Neural cell (in vitro differentiated cells): ENCODE results near the gene FAM131B. TPM values are rescaled to one million over a fixed set of nuclear protein-coding genes. Genes with fewer than 3 reads are reported as not detected.

Experiments used
- H2AFZ ChIP-seq: fragments of 200-600, 300-800 bp; sonication (generic), shearing (Covaris generic); 2 replicates; pipeline ENCODE4 v1.6.0; 2014; ENCODE audit warnings: low read depth, mild to moderate bottlenecking, antibody characterized with exemption, low read length, moderate library complexity
- H3F3A ChIP-seq: fragments of 200-600 bp; shearing (Covaris generic); 2 replicates; pipeline ENCODE4 v1.6.1; 2016; ENCODE audit warnings: mild to moderate bottlenecking, moderate library complexity, mixed read lengths, antibody characterized with exemption, low read length; ENCODE audit not compliant: insufficient read depth, poor library complexity, severe bottlenecking
- H3K27ac ChIP-seq: fragments of 200-600, 300-800 bp; sonication (generic), shearing (Covaris generic); 2 replicates; pipeline ENCODE4 v1.5.1; 2014; ENCODE audit warnings: mild to moderate bottlenecking, low read length, moderate library complexity
- H3K27me3 ChIP-seq: fragments of 300-800, 200-600 bp; sonication (generic), shearing (Covaris generic); 2 replicates; pipeline ENCODE4 v1.6.0; 2014; ENCODE audit warnings: mild to moderate bottlenecking, low read depth, low read length, moderate library complexity; ENCODE audit not compliant: insufficient read depth
- H3K36me3 ChIP-seq: fragments of 300-800, 200-600 bp; sonication (generic), shearing (Covaris generic); 2 replicates; pipeline ENCODE4 v1.5.1; 2014; ENCODE audit warnings: mild to moderate bottlenecking, antibody characterized with exemption, low read length, moderate library complexity; ENCODE audit not compliant: insufficient read depth
- H3K4me2 ChIP-seq: fragments of 300-800, 200-600 bp; sonication (generic), shearing (Covaris generic); 2 replicates; pipeline ENCODE4 v1.6.0; 2014; ENCODE audit warnings: mild to moderate bottlenecking, low read length
- H3K4me3 ChIP-seq: fragments of 300-800, 200-600 bp; sonication (generic), shearing (Covaris generic); 2 replicates; pipeline ENCODE4 v1.5.1; 2014; ENCODE audit warnings: mild to moderate bottlenecking, low read length, moderate library complexity
- H3K79me2 ChIP-seq: fragments of 200-600 bp; shearing (Covaris generic); replicated peaks from 2 replicates; pipeline ENCODE4 v1.6.0; 2014; ENCODE audit warnings: mild to moderate bottlenecking, low read length, moderate library complexity; ENCODE audit not compliant: insufficient read depth
- H3K9ac ChIP-seq: fragments of 300-800, 200-600 bp; sonication (generic), shearing (Covaris generic); 2 replicates; pipeline ENCODE4 v1.6.1; 2016; ENCODE audit warnings: mild to moderate bottlenecking, low read length, mixed read lengths
- H3K9me2 ChIP-seq: fragments of 200-600 bp; shearing (Covaris generic); 2 replicates; pipeline ENCODE4 v1.6.1; 2016; ENCODE audit warnings: mild to moderate bottlenecking, low read length, mixed read lengths; ENCODE audit not compliant: insufficient read depth
- H3K9me3 ChIP-seq: fragments of 200-600, 300-800 bp; sonication (generic), shearing (Covaris generic); 2 replicates; pipeline ENCODE4 v1.6.1; 2016; ENCODE audit warnings: mild to moderate bottlenecking, mixed run types, low read length, moderate library complexity, mixed read lengths
- H4K20me1 ChIP-seq: fragments of 200-600 bp; shearing (Covaris generic); 2 replicates; pipeline ENCODE4 v1.6.1; 2016; ENCODE audit warnings: mild to moderate bottlenecking, mixed run types; ENCODE audit not compliant: insufficient read depth
- EP300 ChIP-seq: fragments of 450-650 bp; conservative IDR thresholded peaks from 2 replicates; pipeline ENCODE4 v1.6.1; 2014; ENCODE audit warnings: antibody characterized with exemption, mild to moderate bottlenecking, moderate library complexity; ENCODE audit not compliant: poor library complexity, severe bottlenecking
- EZH2 ChIP-seq: fragments of 200-600, 300-800 bp; shearing (Covaris generic), sonication (generic); IDR thresholded peaks from 2 replicates; pipeline ENCODE4 v1.6.1; 2014; ENCODE audit warnings: antibody characterized with exemption, low read length, borderline replicate concordance, mild to moderate bottlenecking; ENCODE audit not compliant: insufficient read depth, poor library complexity, severe bottlenecking
- MXI1 ChIP-seq: fragments of 450-650 bp; conservative IDR thresholded peaks from 2 replicates; pipeline ENCODE4 v1.6.1; 2014; ENCODE audit warnings: antibody characterized with exemption, mild to moderate bottlenecking; ENCODE audit not compliant: poor library complexity, severe bottlenecking
- POLR2AphosphoS5 ChIP-seq: IDR thresholded peaks from 2 replicates; pipeline ENCODE4 v1.6.1; 2012
- RAD21 ChIP-seq: fragments of 450-650 bp; conservative IDR thresholded peaks from 2 replicates; pipeline ENCODE4 v1.6.1; 2014; ENCODE audit warnings: antibody characterized with exemption, mild to moderate bottlenecking, moderate library complexity
- SMC3 ChIP-seq: fragments of 450-650 bp; conservative IDR thresholded peaks from 2 replicates; pipeline ENCODE4 v1.6.1; 2014; ENCODE audit warnings: antibody characterized with exemption, mild to moderate bottlenecking, moderate library complexity; ENCODE audit not compliant: poor library complexity
- TAF1 ChIP-seq: IDR thresholded peaks from 2 replicates; pipeline ENCODE4 v1.6.1; 2012; ENCODE audit warnings: low read depth
- polyA plus RNA-seq: library from polyadenylated mRNA; depleted of rRNA; stranded (reverse); fragments of >200 nt; gene quantifications from 2 replicates; pipeline ENCODE4 v1.2.3, GENCODE V29; 2014
- TF ChIP-seq, protein P1 (sequence below): fragments of 450-650 bp; IDR thresholded peaks from 2 replicates; pipeline ENCODE4 v1.5.1; 2014; ENCODE audit warnings: antibody characterized with exemption, mild to moderate bottlenecking, moderate library complexity; ENCODE audit not compliant: poor library complexity, severe bottlenecking
- TF ChIP-seq, protein P2 (sequence below): IDR thresholded peaks from 2 replicates; pipeline ENCODE4 v1.6.1; 2012; ENCODE audit warnings: borderline replicate concordance

FAM131B gene
- polyA plus RNA-seq, 1 donor from 2014 or later = 45.9 TPM

DNA sequence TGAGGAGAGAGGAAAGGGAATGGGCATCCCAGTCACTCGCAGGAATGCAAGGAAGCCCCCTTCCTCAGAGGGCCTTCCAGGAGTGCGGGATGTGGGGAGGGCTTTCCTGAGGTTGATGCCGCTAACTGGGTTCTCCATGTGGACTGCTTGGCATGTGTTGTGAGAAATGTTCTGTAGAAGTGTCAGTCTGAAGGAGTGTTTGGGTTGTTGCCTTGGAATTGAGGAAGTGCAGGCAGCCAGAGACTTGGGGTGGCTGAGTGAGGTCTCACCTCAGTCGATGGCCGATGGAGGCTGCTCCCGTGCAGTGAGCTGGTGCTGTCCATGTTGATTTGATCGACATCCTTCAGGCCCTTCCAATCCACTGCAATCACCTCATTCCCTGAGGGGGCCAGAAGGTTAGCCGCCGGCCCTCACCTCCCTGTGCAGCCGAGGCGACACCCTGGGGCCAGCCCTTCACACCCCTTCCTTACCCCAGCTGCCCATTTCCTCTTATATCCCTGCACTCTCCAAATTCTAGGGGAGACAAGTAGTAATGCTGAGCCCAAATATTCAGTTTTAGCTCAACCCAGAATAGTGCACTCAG is 2.7 kb downstream of the FAM131B start:
- Histone ChIP-seq H3K79me2 (peaks cover 13% of the 10 kb centered on the region), H3K4me3 (no peak overlapping the region), H3K9me2 (no peaks in the 10 kb centered on the region), H3K4me2 (no peak overlapping the region), H3F3A (no peaks in the 10 kb centered on the region), H3K9me3 (no peaks in the 10 kb centered on the region), H3K36me3 (no peaks in the 10 kb centered on the region), H3K27me3 (no peaks in the 10 kb centered on the region), H3K9ac (no peak overlapping the region), H4K20me1 (no peaks in the 10 kb centered on the region), H3K27ac (no peak overlapping the region), H2AFZ (no peak overlapping the region)
- TF ChIP-seq MXI1 (no peak), TAF1 (no peak), POLR2AphosphoS5 (no peak), RAD21 (no peak), SMC3 (no peak), EP300 (no peak), EZH2 (no peak)
- TF ChIP-seq, protein P1, sequence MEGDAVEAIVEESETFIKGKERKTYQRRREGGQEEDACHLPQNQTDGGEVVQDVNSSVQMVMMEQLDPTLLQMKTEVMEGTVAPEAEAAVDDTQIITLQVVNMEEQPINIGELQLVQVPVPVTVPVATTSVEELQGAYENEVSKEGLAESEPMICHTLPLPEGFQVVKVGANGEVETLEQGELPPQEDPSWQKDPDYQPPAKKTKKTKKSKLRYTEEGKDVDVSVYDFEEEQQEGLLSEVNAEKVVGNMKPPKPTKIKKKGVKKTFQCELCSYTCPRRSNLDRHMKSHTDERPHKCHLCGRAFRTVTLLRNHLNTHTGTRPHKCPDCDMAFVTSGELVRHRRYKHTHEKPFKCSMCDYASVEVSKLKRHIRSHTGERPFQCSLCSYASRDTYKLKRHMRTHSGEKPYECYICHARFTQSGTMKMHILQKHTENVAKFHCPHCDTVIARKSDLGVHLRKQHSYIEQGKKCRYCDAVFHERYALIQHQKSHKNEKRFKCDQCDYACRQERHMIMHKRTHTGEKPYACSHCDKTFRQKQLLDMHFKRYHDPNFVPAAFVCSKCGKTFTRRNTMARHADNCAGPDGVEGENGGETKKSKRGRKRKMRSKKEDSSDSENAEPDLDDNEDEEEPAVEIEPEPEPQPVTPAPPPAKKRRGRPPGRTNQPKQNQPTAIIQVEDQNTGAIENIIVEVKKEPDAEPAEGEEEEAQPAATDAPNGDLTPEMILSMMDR = no peak
- TF ChIP-seq, protein P2, sequence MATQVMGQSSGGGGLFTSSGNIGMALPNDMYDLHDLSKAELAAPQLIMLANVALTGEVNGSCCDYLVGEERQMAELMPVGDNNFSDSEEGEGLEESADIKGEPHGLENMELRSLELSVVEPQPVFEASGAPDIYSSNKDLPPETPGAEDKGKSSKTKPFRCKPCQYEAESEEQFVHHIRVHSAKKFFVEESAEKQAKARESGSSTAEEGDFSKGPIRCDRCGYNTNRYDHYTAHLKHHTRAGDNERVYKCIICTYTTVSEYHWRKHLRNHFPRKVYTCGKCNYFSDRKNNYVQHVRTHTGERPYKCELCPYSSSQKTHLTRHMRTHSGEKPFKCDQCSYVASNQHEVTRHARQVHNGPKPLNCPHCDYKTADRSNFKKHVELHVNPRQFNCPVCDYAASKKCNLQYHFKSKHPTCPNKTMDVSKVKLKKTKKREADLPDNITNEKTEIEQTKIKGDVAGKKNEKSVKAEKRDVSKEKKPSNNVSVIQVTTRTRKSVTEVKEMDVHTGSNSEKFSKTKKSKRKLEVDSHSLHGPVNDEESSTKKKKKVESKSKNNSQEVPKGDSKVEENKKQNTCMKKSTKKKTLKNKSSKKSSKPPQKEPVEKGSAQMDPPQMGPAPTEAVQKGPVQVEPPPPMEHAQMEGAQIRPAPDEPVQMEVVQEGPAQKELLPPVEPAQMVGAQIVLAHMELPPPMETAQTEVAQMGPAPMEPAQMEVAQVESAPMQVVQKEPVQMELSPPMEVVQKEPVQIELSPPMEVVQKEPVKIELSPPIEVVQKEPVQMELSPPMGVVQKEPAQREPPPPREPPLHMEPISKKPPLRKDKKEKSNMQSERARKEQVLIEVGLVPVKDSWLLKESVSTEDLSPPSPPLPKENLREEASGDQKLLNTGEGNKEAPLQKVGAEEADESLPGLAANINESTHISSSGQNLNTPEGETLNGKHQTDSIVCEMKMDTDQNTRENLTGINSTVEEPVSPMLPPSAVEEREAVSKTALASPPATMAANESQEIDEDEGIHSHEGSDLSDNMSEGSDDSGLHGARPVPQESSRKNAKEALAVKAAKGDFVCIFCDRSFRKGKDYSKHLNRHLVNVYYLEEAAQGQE = no peak

DNA sequence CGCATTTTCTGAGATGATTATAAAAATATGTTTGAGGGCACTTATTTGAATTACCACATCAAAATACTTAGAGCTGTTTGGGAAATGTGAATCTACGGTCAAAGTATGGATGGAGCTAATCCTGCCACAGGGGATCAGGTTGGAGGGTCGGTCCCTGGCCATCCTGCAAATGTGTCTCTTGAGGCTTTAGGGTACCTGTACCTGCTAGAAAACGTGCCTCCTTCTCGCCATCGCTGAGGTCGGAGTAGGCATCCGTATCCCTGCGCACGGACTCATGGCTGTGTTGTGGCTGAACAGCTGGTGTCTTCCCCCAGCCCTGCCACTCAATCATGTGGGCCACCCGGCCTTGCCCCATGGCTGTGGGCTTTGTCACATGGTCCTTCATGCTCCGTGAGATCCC is 3.9 kb downstream of the FAM131B start:
- no peaks in the 10 kb centered on the region for H4K20me1 ChIP-seq
- H3K27me3 ChIP-seq = no peaks in the 10 kb centered on the region
- H3F3A ChIP-seq = no peaks in the 10 kb centered on the region
- no peaks in the 10 kb centered on the region for H3K36me3 ChIP-seq
- no peaks in the 10 kb centered on the region for H3K9me2 ChIP-seq
- no peak for TF ChIP-seq SMC3
- no peak for TF ChIP-seq POLR2AphosphoS5
- TF ChIP-seq, protein P2 = no peak
- TF ChIP-seq TAF1 = no peak
- TF ChIP-seq, protein P1 = no peak
- H3K9me3 ChIP-seq = no peaks in the 10 kb centered on the region
- H2AFZ ChIP-seq = no peak overlapping the region
- H3K4me2 ChIP-seq = no peak overlapping the region
- H3K79me2 ChIP-seq = peaks cover 9% of the 10 kb centered on the region
- no peak overlapping the region for H3K4me3 ChIP-seq
- H3K9ac ChIP-seq = no peak overlapping the region
- no peak overlapping the region for H3K27ac ChIP-seq
